ENCODE results near the gene POU2F3. TPM values are rescaled to one million over a fixed set of nuclear protein-coding genes. Genes with fewer than 3 reads are reported as not detected.

Gene POU2F3
- total and polyA plus RNA-seq, 2 of the 4 experiments (the other 2 are of a cell fraction), result under 0.01 to 0.09 TPM

DNA sequence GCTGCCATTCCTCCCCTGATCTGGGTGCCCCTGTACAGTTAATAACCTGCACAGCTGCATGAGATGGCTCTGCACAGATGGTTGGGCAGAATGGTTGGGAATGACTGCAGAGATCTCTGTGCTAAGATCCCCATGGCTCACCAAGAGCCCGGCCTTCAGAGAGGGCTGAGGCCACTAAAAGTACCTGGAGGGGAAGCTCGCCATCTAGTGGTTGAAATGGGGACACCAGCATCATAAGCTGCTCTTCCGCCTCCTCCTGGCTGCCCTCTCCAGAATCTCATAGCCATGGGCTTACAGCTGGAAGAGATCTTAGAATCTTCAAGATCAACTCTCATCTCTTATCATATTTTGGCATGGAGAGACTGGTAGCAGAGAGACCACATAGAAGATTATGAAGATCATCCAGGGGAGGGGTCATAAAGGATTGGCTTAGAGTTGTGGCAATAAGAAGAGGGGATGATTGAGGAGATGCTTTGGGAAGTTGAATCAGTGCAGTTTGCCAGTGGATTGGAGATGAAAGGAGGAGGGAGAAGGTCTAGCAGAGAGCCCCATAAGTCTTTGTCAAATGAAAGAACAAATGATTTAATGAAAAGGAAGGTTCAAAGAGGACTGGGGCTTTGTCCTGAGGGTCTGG, 63.2 kb downstream of the POU2F3 start:
- H3K56ac ChIP-seq (ENCODE audit: extremely low read depth, insufficient read depth, low read length), result no peak overlapping the region
- no peak overlapping the region for H3K18ac ChIP-seq (ENCODE audit: low read depth, low read length)
- H3K23ac ChIP-seq (ENCODE audit: low read depth, low read length), result no peak overlapping the region
- peaks cover 16% of the 10 kb centered on the region for H3K27me3 ChIP-seq (ENCODE audit: control insufficient read depth, insufficient read depth, low read length)
- no peak overlapping the region for H2AK9ac ChIP-seq (replicated peaks; ENCODE audit: low read depth, low read length, poor library complexity)
- no peak overlapping the region for H4K8ac ChIP-seq (ENCODE audit: low read depth in 2 of 2, low read length in 2 of 2)
- 0% methylated on average over 1 of the region's 3 CpGs; no CpG with 5 or more reads in 1 of the 2 experiments for WGBS, 2 experiments (ENCODE audit: extremely low coverage in 2 of 2, insufficient read length in 1 of 2)
- no peaks in the 10 kb centered on the region for H4K20me1 ChIP-seq (ENCODE audit: insufficient read depth, low read length)
- no TSS peak for BruUV-seq (replicated peaks)
- dilution Hi-C loops (cut with HindIII; ENCODE audit: low sequenced_read_pairs, unreplicated experiment), result no loop called here
- no peak overlapping the region for H2AK5ac ChIP-seq (ENCODE audit: low read depth, low read length)
- H3K9me1 ChIP-seq (ENCODE audit: insufficient read depth, low read length), result peaks cover 22% of the 10 kb centered on the region; the same call in 1 of the 2 replicates
- no peak overlapping the region for H3K4me3 ChIP-seq (ENCODE audit: insufficient read depth, low read depth, low read length)
- no peaks in the 10 kb centered on the region for H3K79me1 ChIP-seq (ENCODE audit: low read depth in 1 of 2, low read length in 2 of 2)
- H2BK120ac ChIP-seq (ENCODE audit: low read depth, low read length), result no peak overlapping the region
- H3K4me1 ChIP-seq (ENCODE audit: control insufficient read depth, insufficient read depth, low read length), result peaks cover 6% of the 10 kb centered on the region; the same call in 1 of the 2 replicates
- no peak overlapping the region for H3K9ac ChIP-seq (ENCODE audit: low read depth, low read length)
- in situ Hi-C loops (cut with MboI; ENCODE audit: low sequenced_read_pairs), result loop anchor here (5.0 to 25.0 kb wide), 2 partner anchors 131 to 384 kb away; no protein-coding TSS in a partner anchor
- peak overlapping the region; percentile 67 for H2AFZ ChIP-seq (replicated peaks; ENCODE audit: low read length, poor library complexity)
- intact Hi-C loops (cut with micrococcal nuclease), result loop anchor here (5.0 kb wide), 1 partner anchor 636 kb away; no protein-coding TSS in a partner anchor
- DNase-seq, result peak; percentile 80
- no peak overlapping the region for H3K4ac ChIP-seq (ENCODE audit: low read depth, low read length)
- no peaks in the 10 kb centered on the region for H3K36me3 ChIP-seq (ENCODE audit: control insufficient read depth, insufficient read depth, low read length)
- no peak for TF ChIP-seq POLR2A (IDR thresholded peaks at IDR 0.05; ENCODE audit: low read depth, low read length)
- peak; percentile 78 for TF ChIP-seq SMC3 (IDR thresholded peaks at IDR 0.05; ENCODE audit: low read depth, low read length)
- TF ChIP-seq, protein P1, sequence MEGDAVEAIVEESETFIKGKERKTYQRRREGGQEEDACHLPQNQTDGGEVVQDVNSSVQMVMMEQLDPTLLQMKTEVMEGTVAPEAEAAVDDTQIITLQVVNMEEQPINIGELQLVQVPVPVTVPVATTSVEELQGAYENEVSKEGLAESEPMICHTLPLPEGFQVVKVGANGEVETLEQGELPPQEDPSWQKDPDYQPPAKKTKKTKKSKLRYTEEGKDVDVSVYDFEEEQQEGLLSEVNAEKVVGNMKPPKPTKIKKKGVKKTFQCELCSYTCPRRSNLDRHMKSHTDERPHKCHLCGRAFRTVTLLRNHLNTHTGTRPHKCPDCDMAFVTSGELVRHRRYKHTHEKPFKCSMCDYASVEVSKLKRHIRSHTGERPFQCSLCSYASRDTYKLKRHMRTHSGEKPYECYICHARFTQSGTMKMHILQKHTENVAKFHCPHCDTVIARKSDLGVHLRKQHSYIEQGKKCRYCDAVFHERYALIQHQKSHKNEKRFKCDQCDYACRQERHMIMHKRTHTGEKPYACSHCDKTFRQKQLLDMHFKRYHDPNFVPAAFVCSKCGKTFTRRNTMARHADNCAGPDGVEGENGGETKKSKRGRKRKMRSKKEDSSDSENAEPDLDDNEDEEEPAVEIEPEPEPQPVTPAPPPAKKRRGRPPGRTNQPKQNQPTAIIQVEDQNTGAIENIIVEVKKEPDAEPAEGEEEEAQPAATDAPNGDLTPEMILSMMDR (conservative IDR thresholded peaks at IDR 0.05; ENCODE audit: low read depth, low read length), result peak; percentile 99
- no peak for TF ChIP-seq CEBPB (IDR thresholded peaks at IDR 0.05; ENCODE audit: low read depth, low read length)
- TF ChIP-seq RFX5 (IDR thresholded peaks at IDR 0.05; ENCODE audit: low read depth, low read length), result no peak
- TF ChIP-seq, protein P2, sequence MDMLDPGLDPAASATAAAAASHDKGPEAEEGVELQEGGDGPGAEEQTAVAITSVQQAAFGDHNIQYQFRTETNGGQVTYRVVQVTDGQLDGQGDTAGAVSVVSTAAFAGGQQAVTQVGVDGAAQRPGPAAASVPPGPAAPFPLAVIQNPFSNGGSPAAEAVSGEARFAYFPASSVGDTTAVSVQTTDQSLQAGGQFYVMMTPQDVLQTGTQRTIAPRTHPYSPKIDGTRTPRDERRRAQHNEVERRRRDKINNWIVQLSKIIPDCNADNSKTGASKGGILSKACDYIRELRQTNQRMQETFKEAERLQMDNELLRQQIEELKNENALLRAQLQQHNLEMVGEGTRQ (IDR thresholded peaks at IDR 0.05; ENCODE audit: low read depth, low read length), result no peak
- TF ChIP-seq RAD21 (IDR thresholded peaks at IDR 0.05; ENCODE audit: low read length), result peak; percentile 75
- no peak for TF ChIP-seq FOS (IDR thresholded peaks at IDR 0.05; ENCODE audit: low read depth, low read length)
- TF ChIP-seq BHLHE40 (IDR thresholded peaks at IDR 0.05; ENCODE audit: low read depth, low read length), result no peak
- TF ChIP-seq MXI1 (IDR thresholded peaks at IDR 0.05; ENCODE audit: borderline replicate concordance, low read depth, low read length), result no peak
- no peak for TF ChIP-seq MAZ (IDR thresholded peaks at IDR 0.05; ENCODE audit: borderline replicate concordance, low read depth, low read length)
- TF ChIP-seq CHD1 (IDR thresholded peaks at IDR 0.05; ENCODE audit: low read depth, low read length), result no peak
- no peak for TF ChIP-seq MAFK (IDR thresholded peaks at IDR 0.05; ENCODE audit: low read depth, low read length)
- H4K5ac ChIP-seq (ENCODE audit: low read depth, low read length), result no peak overlapping the region
- CTCF ChIA-PET, result interaction anchor here (0.6 to 1.8 kb wide), 23 partner anchors 13 to 141 kb away, joined by 3 to 15 read pairs (median 4); no protein-coding TSS in a partner anchor
- no peak overlapping the region for H2BK20ac ChIP-seq (ENCODE audit: low read depth, low read length)
- peak; percentile 74 for ATAC-seq (ENCODE audit: low read depth)
- no peak overlapping the region for H3K14ac ChIP-seq (replicated peaks; ENCODE audit: low read depth, low read length)
- H2BK15ac ChIP-seq (ENCODE audit: low read depth, low read length), result no peak overlapping the region
- POLR2A ChIA-PET (ENCODE audit: unreplicated experiment), result no interaction called here
- no peak overlapping the region for H3K27ac ChIP-seq (ENCODE audit: insufficient read depth, low read length)
- H4K91ac ChIP-seq (ENCODE audit: insufficient read depth, low read depth, low read length), result no peak overlapping the region
- no peak overlapping the region for H3K4me2 ChIP-seq (ENCODE audit: low read depth, low read length)
- H2BK5ac ChIP-seq (ENCODE audit: low read depth, low read length, poor library complexity, severe bottlenecking), result no peak overlapping the region
- H3K9me3 ChIP-seq (ENCODE audit: control insufficient read depth, insufficient read depth, low read length), result no peaks in the 10 kb centered on the region
